HG02970 (cell line): ENCODE data around the gene ZNF292.
"Not testable (repeated sequence)": the region's sequence is repeated elsewhere in the genome, so short reads cannot be mapped to it uniquely, and the experiment has no call there.

Source experiments
- ATAC-seq: cut with Tn5 transposase; IDR thresholded peaks from one replicate; pipeline ENCODE4 v1.9.1; 2021; ENCODE audit warnings: mild to moderate bottlenecking, moderate library complexity, moderate number of reproducible peaks; ENCODE audit not compliant: unreplicated experiment, low FRiP score

Gene ZNF292

DNA sequence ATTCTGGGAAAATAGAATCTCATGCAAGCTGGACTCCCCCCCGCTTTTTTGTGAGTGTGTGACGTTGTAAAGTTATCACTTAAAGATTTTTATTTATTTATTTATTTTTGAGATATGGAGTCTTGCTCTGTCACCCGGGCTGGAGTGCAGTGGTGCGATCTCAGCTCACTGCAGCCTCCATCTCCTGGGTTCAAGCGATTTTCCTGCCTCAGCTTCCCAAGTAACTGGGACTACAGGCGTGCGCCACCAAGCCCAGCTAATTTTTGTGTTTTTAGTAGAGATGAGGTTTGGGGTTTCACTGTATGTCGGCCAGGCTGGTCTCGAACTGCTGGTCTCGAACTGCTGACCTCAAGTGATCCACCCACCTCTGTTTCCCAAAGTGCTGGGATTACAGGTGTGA is 2.2 kb downstream of the ZNF292 start:
- ATAC-seq: not testable (repeated sequence)

GRCh38 chr6:87161299-87161698 is 5.9 kb downstream of the ZNF292 start:
- ATAC-seq: no peak

DNA sequence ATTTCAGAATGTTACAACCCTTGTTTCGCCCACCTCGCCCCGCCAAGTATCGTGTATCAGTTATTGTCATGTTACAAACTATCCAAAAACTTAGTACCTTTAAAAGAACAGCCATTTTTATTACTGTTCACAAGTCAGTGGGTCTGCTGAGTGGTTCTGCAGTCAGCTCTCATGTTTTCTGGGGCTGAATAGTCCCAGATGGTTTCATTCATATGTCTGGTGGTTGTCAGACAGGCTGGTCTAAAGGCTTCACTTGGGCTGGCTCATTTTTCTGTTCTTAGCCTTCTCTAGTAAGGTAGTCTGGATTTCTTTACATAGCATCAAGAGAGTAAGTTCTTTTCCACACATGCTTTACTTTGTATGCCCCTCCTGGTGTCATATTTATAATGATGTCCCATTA is 8.6 kb downstream of the ZNF292 start:
- ATAC-seq: no peak

DNA sequence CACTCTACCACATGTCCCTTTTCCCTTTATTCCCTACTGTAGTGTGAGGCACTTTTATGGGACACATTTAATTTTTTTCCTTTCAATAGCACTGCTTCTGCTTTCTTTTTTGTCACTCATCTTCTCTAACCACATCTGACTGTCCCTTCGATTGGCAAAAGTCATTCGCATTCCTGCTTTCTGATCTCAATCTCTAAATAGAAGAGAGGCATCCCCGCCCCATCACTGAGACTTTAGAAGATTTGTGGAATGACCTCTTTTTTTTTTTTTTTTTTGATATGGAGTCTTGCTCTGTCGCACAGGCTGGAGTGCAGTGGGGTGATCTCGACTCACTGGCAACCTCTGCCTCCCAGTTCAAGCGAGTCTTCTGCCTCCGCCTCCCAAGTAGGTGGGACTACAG is 9.1 kb downstream of the ZNF292 start:
- no peak for ATAC-seq

DNA sequence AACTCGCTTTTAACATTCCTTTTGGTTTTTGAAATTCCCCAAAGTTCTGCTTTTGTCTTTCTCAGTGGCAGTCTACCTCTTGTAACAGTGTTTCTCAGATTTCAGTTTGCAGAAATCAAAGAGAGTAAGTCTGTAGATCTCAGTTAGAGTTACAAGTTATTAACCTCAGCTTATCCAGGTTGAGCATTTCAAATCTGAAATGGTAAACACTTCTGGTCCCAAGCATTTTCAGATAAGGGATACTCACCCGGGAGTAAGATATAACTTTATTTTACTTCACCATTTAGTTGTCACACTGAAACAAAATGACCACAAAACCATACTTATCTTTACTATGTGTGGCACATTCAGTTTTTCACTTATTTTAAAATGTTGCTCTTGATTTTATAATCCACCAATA is 9.8 kb downstream of the ZNF292 start:
- ATAC-seq: no peak

DNA sequence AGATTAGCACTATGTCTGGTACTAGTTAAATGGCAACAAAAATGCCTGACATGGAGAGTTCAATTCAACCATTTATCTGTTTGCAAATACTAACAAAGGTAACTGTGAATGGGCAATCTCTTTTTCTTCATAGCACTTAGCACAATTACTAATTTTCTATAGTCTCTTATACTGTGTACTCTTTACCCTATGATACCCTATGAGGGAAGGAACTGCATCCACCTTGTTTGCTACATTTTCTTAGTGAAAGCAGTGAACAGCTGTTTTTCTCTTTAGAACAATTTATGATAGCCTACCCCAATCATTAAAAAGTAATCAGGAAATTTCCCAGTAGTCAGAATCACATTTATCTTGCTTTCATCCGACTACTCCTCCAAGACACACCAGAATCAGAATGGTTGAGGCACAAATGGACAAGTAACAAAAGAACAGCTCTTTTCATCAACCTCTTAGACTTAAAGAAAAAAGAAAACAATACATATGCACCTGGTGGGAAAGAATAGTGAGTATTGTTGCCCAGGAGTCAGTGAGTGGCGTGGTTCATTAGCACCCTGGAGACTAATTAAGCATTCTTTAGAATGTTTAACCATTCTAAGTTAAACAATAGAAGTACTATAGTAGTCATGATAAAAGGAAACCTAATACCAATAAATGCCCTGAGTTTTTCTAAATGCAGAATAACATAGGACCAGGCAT is 16.7 kb downstream of the ZNF292 start:
- ATAC-seq: no peak

DNA sequence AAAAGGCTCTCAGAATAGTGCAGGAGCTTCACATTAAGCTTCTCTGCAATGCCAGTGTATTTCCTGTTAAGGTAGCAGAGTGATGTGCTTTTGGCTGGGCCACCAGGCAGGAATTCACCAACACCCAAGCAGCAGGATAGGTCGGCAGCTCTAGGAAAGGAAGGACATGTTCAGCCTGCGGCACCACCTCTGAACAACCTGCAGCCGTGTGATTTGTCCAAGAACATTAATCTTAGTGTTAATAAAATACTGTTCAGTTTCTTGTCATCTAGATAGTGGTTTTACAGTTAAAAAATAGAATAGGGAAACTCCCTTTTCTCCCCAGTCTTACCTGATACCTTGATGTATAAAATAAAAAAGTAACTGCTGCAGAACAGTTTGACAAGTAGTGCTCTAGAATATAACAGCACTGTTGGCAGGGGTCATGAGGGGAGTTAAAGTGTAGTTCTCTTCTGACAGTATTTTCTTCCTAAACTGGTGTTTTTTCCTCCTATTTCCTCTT is 18.8 kb downstream of the ZNF292 start:
- no peak for ATAC-seq

DNA sequence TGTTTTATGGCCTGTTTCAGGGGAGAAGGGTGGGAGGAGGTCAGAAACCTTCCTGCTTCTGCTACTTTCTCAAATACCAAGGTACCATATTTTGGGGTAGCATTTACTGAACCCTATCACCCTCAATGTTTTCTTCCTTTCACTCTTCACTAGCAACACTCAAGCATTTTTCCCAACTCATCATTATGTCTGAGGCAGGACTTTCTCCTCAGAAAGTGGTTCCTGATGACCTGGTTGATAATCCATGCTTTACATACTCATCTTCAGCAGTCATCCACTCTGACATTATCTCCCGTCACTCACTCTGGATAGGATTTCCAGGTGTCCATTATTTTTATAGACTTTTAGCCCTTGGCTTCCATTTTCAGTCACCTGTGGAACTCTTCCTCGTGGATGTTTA is 21.1 kb downstream of the ZNF292 start:
- ATAC-seq: no peak

- ATAC-seq: no peak
Observed at GRCh38 chr6:87180105-87180728, 24.9 kb downstream of the ZNF292 start.

GRCh38 chr6:87181903-87182302 is 26.5 kb downstream of the ZNF292 start:
- ATAC-seq: no peak

GRCh38 chr6:87182321-87182720 is 27.0 kb downstream of the ZNF292 start:
- ATAC-seq: no peak

GRCh38 chr6:87182940-87183339 is 27.6 kb downstream of the ZNF292 start:
- no peak for ATAC-seq

DNA sequence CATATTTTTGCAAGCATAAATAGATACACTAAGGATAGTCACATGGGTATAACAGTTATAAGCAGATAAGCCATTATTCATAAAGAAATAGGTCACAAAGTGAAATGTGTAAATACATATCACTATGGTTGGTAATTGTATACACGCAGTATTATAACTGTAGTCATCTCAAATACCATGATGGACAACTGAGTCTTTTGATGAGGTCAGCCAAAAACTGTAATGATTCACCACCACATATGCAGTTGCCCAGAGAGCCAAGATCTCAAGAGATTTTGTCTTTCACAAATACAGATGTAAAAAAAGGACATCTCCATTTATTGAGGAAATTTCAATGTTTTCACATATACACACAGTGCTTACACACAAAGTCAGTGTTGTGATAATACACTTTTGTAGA is 28.3 kb downstream of the ZNF292 start:
- ATAC-seq: no peak

DNA sequence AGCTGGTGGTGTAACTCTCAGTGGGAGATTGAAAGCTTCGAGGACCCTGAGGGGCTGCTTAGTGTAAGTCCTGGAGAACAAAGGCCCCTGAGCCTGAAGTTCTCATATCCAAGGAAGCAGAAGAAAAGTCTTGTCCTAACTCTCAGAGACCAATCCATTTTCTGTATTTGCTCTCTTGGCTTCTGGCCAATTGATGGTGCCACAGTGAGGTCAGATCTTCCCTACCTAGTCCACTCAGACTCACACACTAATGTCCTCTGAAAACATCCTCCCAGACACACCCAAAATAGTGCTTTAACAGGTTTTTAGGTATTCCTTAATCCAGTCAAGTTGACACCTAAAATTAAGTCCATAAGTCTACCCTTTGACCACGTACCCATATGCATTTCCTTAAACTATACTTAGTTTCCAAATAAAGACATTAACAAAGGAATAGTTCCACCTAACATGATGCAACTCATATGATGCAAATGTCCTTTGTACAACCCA is 29.4 kb downstream of the ZNF292 start:
- no peak for ATAC-seq

GRCh38 chr6:87196275-87196842 is 41.0 kb downstream of the ZNF292 start:
- no peak for ATAC-seq

DNA sequence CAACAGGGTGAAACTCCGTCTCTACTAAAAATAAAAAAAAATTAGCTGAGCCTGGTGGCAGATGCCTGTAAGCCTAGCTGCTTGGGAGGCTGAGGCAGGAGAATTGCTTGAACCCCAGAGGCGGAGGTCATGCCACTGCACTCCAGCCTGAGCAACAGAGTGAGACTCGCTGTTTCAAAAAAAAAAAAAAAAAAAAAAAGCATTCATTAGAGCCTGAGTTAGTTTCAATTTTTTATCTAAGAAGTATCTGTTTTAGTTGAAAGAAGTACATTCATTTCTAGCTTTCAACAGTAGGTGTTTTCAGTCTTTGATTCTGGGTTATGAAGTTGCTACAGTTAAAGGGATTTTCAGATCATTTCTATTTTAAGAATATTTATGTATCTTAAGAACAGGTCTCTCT is 42.2 kb downstream of the ZNF292 start:
- no peak for ATAC-seq

- ATAC-seq: not testable (repeated sequence)
Observed at GRCh38 chr6:87198022-87198810, 42.9 kb downstream of the ZNF292 start.

GRCh38 chr6:87199787-87200186 is 44.4 kb downstream of the ZNF292 start:
- ATAC-seq: no peak

GRCh38 chr6:87200469-87201175 is 45.3 kb downstream of the ZNF292 start:
- ATAC-seq: no peak

- no peak for ATAC-seq
Observed at GRCh38 chr6:87203448-87204023, 48.2 kb downstream of the ZNF292 start.
